ENCODE measurements around the gene DPEP1. TPM values are rescaled to one million over a fixed set of nuclear protein-coding genes. Genes with fewer than 3 reads are reported as not detected.

The DPEP1 gene
- total RNA-seq, 1 experiment from 2014 or later, result 13.6 TPM

DNA sequence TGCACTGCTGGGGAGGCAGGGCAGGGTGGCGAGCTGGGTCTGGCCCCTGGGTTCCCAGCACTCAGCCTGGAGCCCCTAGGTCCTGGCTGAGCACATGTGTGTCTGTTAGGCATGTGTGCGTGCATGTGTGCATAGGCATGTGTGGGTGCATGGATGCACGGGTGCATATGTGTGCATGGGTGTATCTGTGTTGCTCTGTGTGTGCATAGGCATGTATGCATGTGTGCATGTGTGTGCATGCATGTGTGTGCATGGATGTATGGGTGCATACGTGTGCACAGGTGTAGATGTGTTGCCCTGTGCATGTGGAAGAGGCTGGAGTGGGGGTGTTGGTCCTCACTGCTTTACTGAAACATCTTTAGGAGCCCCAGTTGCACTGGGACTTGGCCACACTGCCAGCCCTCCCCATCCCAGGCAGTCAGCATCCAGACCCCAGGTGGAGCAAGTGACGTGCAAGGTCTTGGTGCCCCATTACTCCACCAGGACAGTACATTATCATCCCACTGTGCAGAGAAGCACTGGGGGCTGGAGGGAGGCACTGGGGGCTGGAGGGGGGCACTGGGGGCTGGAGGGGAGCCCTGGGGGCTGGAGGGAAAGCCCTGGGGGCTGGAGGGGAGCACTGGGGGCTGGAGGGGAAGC lies 10.4 kb upstream of the DPEP1 start:
- CTCF ChIA-PET, result interaction anchor here (0.6 to 4.5 kb wide), 6 partner anchors 13 to 68 kb away, joined by 3 to 79 read pairs (median 8); partner anchors contain the start of gene DPEP1
- Mint-ChIP-seq H3K4me3 (no peak overlapping the region), H3K9me3 (no peaks in the 10 kb centered on the region)

DNA sequence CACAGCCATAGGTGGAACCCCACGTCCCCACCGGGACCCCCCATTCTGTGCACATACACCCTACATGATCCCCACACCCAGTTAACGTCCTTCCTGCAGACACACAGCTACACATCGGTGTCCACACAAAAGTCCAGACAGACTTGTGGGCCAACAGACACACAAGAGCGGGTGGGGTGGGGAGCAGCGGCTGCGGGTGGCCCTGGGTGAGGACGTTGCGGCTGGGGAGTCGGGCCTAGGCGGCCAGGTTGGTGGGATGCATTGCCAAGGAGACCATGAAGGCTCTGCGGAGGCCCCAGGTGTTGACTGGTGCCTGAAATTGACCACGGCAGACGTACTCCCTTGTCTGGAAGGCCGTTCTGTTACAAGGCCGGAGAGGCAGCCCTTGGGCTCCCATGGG lies 8.7 kb upstream of the DPEP1 start:
- ChIA-PET POLR2A (no interaction called here), CTCF (interaction anchor here (0.6 kb wide), 1 partner anchor 11 kb away, joined by 3 read pairs; no protein-coding TSS in a partner anchor)
- H3K4me1 Mint-ChIP-seq, result peaks cover 10% of the 10 kb centered on the region
- no peak for TF ChIP-seq NFYB (CRISPR knock-in tag; conservative IDR thresholded peaks at IDR 0.05; ENCODE audit: low read depth)
- TF ChIP-seq, protein P1, sequence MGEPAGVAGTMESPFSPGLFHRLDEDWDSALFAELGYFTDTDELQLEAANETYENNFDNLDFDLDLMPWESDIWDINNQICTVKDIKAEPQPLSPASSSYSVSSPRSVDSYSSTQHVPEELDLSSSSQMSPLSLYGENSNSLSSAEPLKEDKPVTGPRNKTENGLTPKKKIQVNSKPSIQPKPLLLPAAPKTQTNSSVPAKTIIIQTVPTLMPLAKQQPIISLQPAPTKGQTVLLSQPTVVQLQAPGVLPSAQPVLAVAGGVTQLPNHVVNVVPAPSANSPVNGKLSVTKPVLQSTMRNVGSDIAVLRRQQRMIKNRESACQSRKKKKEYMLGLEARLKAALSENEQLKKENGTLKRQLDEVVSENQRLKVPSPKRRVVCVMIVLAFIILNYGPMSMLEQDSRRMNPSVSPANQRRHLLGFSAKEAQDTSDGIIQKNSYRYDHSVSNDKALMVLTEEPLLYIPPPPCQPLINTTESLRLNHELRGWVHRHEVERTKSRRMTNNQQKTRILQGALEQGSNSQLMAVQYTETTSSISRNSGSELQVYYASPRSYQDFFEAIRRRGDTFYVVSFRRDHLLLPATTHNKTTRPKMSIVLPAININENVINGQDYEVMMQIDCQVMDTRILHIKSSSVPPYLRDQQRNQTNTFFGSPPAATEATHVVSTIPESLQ (CRISPR knock-in tag; IDR thresholded peaks at IDR 0.05), result no peak
- no peak overlapping the region for H3K4me3 Mint-ChIP-seq
- no peaks in the 10 kb centered on the region for H3K9me3 Mint-ChIP-seq
- no peak for ATAC-seq
- H3K36me3 Mint-ChIP-seq, result no peaks in the 10 kb centered on the region
- no peak overlapping the region for H3K27ac Mint-ChIP-seq
- H3K27me3 Mint-ChIP-seq (ENCODE audit: low read depth), result no peaks in the 10 kb centered on the region
- no peak for DNase-seq (ENCODE audit: low spot score)

More for the DNA sequence above, 10.4 kb upstream of the DPEP1 start:
- DNase-seq (ENCODE audit: low spot score) (no peak), ATAC-seq (no peak)
- TF ChIP-seq RELA (CRISPR knock-in tag; IDR thresholded peaks at IDR 0.05; ENCODE audit: borderline replicate concordance), result no peak
- TF ChIP-seq, protein P2, sequence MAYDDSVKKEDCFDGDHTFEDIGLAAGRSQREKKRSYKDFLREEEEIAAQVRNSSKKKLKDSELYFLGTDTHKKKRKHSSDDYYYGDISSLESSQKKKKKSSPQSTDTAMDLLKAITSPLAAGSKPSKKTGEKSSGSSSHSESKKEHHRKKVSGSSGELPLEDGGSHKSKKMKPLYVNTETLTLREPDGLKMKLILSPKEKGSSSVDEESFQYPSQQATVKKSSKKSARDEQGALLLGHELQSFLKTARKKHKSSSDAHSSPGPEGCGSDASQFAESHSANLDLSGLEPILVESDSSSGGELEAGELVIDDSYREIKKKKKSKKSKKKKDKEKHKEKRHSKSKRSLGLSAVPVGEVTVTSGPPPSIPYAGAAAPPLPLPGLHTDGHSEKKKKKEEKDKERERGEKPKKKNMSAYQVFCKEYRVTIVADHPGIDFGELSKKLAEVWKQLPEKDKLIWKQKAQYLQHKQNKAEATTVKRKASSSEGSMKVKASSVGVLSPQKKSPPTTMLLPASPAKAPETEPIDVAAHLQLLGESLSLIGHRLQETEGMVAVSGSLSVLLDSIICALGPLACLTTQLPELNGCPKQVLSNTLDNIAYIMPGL (CRISPR knock-in tag; IDR thresholded peaks at IDR 0.05), result no peak
- no peak for TF ChIP-seq FOXJ3 (CRISPR knock-in tag; IDR thresholded peaks at IDR 0.05; ENCODE audit: borderline replicate concordance)
- TF ChIP-seq, protein P3, sequence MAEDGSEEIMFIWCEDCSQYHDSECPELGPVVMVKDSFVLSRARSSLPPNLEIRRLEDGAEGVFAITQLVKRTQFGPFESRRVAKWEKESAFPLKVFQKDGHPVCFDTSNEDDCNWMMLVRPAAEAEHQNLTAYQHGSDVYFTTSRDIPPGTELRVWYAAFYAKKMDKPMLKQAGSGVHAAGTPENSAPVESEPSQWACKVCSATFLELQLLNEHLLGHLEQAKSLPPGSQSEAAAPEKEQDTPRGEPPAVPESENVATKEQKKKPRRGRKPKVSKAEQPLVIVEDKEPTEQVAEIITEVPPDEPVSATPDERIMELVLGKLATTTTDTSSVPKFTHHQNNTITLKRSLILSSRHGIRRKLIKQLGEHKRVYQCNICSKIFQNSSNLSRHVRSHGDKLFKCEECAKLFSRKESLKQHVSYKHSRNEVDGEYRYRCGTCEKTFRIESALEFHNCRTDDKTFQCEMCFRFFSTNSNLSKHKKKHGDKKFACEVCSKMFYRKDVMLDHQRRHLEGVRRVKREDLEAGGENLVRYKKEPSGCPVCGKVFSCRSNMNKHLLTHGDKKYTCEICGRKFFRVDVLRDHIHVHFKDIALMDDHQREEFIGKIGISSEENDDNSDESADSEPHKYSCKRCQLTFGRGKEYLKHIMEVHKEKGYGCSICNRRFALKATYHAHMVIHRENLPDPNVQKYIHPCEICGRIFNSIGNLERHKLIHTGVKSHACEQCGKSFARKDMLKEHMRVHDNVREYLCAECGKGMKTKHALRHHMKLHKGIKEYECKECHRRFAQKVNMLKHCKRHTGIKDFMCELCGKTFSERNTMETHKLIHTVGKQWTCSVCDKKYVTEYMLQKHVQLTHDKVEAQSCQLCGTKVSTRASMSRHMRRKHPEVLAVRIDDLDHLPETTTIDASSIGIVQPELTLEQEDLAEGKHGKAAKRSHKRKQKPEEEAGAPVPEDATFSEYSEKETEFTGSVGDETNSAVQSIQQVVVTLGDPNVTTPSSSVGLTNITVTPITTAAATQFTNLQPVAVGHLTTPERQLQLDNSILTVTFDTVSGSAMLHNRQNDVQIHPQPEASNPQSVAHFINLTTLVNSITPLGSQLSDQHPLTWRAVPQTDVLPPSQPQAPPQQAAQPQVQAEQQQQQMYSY (CRISPR knock-in tag; IDR thresholded peaks at IDR 0.05), result no peak
- TF ChIP-seq MYBL2 (CRISPR knock-in tag; IDR thresholded peaks at IDR 0.05), result no peak
- TF ChIP-seq, protein P4, sequence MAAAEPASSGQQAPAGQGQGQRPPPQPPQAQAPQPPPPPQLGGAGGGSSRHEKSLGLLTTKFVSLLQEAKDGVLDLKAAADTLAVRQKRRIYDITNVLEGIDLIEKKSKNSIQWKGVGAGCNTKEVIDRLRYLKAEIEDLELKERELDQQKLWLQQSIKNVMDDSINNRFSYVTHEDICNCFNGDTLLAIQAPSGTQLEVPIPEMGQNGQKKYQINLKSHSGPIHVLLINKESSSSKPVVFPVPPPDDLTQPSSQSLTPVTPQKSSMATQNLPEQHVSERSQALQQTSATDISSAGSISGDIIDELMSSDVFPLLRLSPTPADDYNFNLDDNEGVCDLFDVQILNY (CRISPR knock-in tag; IDR thresholded peaks at IDR 0.05), result no peak
- TF ChIP-seq PRRX2 (CRISPR knock-in tag; IDR thresholded peaks at IDR 0.05), result no peak
- TF ChIP-seq, protein P5, sequence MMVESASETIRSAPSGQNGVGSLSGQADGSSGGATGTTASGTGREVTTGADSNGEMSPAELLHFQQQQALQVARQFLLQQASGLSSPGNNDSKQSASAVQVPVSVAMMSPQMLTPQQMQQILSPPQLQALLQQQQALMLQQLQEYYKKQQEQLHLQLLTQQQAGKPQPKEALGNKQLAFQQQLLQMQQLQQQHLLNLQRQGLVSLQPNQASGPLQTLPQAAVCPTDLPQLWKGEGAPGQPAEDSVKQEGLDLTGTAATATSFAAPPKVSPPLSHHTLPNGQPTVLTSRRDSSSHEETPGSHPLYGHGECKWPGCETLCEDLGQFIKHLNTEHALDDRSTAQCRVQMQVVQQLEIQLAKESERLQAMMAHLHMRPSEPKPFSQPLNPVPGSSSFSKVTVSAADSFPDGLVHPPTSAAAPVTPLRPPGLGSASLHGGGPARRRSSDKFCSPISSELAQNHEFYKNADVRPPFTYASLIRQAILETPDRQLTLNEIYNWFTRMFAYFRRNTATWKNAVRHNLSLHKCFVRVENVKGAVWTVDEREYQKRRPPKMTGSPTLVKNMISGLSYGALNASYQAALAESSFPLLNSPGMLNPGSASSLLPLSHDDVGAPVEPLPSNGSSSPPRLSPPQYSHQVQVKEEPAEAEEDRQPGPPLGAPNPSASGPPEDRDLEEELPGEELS (CRISPR knock-in tag; IDR thresholded peaks at IDR 0.05), result no peak
- no peak for TF ChIP-seq CREM (CRISPR knock-in tag; IDR thresholded peaks at IDR 0.05)
- 0 out of 2 replicates have a peak overlapping the region, but pooled peaks have one; percentile 9 for H3K27ac Mint-ChIP-seq
- no peaks in the 10 kb centered on the region for H3K27me3 Mint-ChIP-seq (ENCODE audit: low read depth)
- no peaks in the 10 kb centered on the region for H3K36me3 Mint-ChIP-seq
- POLR2A ChIA-PET, result interaction anchor here (0.6 kb wide), 1 partner anchor 1826 kb away, joined by 9 read pairs; no protein-coding TSS in a partner anchor
- peaks cover 13% of the 10 kb centered on the region for H3K4me1 Mint-ChIP-seq

Measured in WTC11 (cell line).